ENCODE measurements around the gene CTTN.

The CTTN gene

GRCh38 chr11:70428701-70429427 lies 30.5 kb downstream of the CTTN start:
- DNase-seq (ENCODE audit: low read depth, low spot score) = no peak

- DNase-seq (ENCODE audit: low read depth, low spot score) = no peak
Measured at GRCh38 chr11:70429428-70429705, 31.0 kb downstream of the CTTN start.

- no peak for DNase-seq (ENCODE audit: low read depth, low spot score)
Measured at GRCh38 chr11:70429724-70430521, 31.6 kb downstream of the CTTN start.

- DNase-seq (ENCODE audit: low read depth, low spot score) = no peak
Measured at GRCh38 chr11:70430671-70431574, 32.6 kb downstream of the CTTN start.

- no peak for DNase-seq (ENCODE audit: low read depth, low spot score)
Measured at GRCh38 chr11:70431611-70432010, 33.3 kb downstream of the CTTN start.

- DNase-seq (ENCODE audit: low read depth, low spot score) = no peak
Measured at GRCh38 chr11:70432065-70432464, 33.7 kb downstream of the CTTN start.

GRCh38 chr11:70432580-70432979 lies 34.3 kb downstream of the CTTN start:
- DNase-seq (ENCODE audit: low read depth, low spot score) = no peak

- DNase-seq (ENCODE audit: low read depth, low spot score) = no peak
Measured at GRCh38 chr11:70433038-70433437, 34.7 kb downstream of the CTTN start.

- no peak for DNase-seq (ENCODE audit: low read depth, low spot score)
Measured at GRCh38 chr11:70433526-70433925, 35.2 kb downstream of the CTTN start.

- no peak for DNase-seq (ENCODE audit: low read depth, low spot score)
Measured at GRCh38 chr11:70433966-70434812, 35.9 kb downstream of the CTTN start.

GRCh38 chr11:70434813-70435278 lies 36.5 kb downstream of the CTTN start:
- DNase-seq (ENCODE audit: low read depth, low spot score) = no peak

GRCh38 chr11:70435361-70435760 lies 37.0 kb downstream of the CTTN start:
- DNase-seq (ENCODE audit: low read depth, low spot score) = no peak

GRCh38 chr11:70435765-70436500 lies 37.6 kb downstream of the CTTN start:
- no peak for DNase-seq (ENCODE audit: low read depth, low spot score)

- no peak for DNase-seq (ENCODE audit: low read depth, low spot score)
Measured at GRCh38 chr11:70436501-70436860, 38.2 kb downstream of the CTTN start.

GRCh38 chr11:70437111-70437784 lies 38.9 kb downstream of the CTTN start:
- no peak for DNase-seq (ENCODE audit: low read depth, low spot score)

- DNase-seq (ENCODE audit: low read depth, low spot score) = no peak
Measured at GRCh38 chr11:70440206-70440605, 41.9 kb downstream of the CTTN start.

- DNase-seq (ENCODE audit: low read depth, low spot score) = no peak
Measured at GRCh38 chr11:70443773-70444030, 45.4 kb downstream of the CTTN start.

- DNase-seq (ENCODE audit: low read depth, low spot score) = no peak
Measured at GRCh38 chr11:70445091-70445490, 46.8 kb downstream of the CTTN start.

- DNase-seq (ENCODE audit: low read depth, low spot score) = no peak
Measured at GRCh38 chr11:70445605-70446004, 47.3 kb downstream of the CTTN start.

GRCh38 chr11:70448983-70449567 lies 50.7 kb downstream of the CTTN start:
- DNase-seq (ENCODE audit: low read depth, low spot score) = no peak

All from iPS DF 19.7 (cell line).